Subcutaneous adipose tissue (tissue), 4 donors: Measurements from ENCODE around the gene GEMIN7. TPM values are rescaled to one million over a fixed set of nuclear protein-coding genes. Genes with fewer than 3 reads are reported as not detected.

Experiments
- CTCF ChIP-seq: fragments of 450-650 bp; IDR thresholded peaks from one replicate; pipeline ENCODE4 v1.5.1; 2016; ENCODE audit warnings: low read depth, mild to moderate bottlenecking, control low read depth, antibody characterized with exemption, moderate library complexity
- total RNA-seq, 4 donors: library from RNA; depleted of rRNA; stranded (reverse); fragments of >200 nt; gene quantifications; one replicate each; pipeline ENCODE4 v1.1.0, GENCODE V29; 2016

GEMIN7 gene
- total RNA-seq, 4 donors from 2014 or later, result 10.3 to 25.8 (median 19.0) TPM

- no peak for TF ChIP-seq CTCF
Observed at GRCh38 chr19:45114116-45114515, 35.1 kb downstream of the GEMIN7 start.

- no peak for TF ChIP-seq CTCF
Observed at GRCh38 chr19:45115809-45116615, 37.0 kb downstream of the GEMIN7 start.

GRCh38 chr19:45117167-45117594, 38.1 kb downstream of the GEMIN7 start:
- TF ChIP-seq CTCF, result no peak

- TF ChIP-seq CTCF, result no peak
Observed at GRCh38 chr19:45117671-45118070, 38.6 kb downstream of the GEMIN7 start.

GRCh38 chr19:45118106-45118505, 39.0 kb downstream of the GEMIN7 start:
- no peak for TF ChIP-seq CTCF

- no peak for TF ChIP-seq CTCF
Observed at GRCh38 chr19:45119582-45119981, 40.5 kb downstream of the GEMIN7 start.

- TF ChIP-seq CTCF, result no peak
Observed at GRCh38 chr19:45121827-45122345, 42.8 kb downstream of the GEMIN7 start.
